H1 (cell line): ENCODE measurements around the gene CCDC30. TPM values are rescaled to one million over a fixed set of nuclear protein-coding genes. Genes with fewer than 3 reads are reported as not detected.

Experiments used
- CTCF ChIA-PET: fragments of 300-600 bp; sonication (Branson Sonifier 250); formaldehyde crosslinking; loops from one replicate; lab custom pipeline; 2021; ENCODE audit not compliant: partially characterized antibody; lab: Charles Lee
- POLR2A ChIA-PET: fragments of 300-600 bp; sonication (Branson Sonifier 250); formaldehyde crosslinking; loops from one replicate; lab custom pipeline; 2021; ENCODE audit warnings: inconsistent platforms; ENCODE audit not compliant: partially characterized antibody; lab: Charles Lee
- DNase-seq, 2 experiments: peaks; one replicate each; pipeline versions ENCODE4 v3.0.0 to v3.0.0-alpha.2; 2010 to 2022; ENCODE audit warnings: low spot score in 2 of 2, low read depth in 1 of 2, mixed read lengths in 1 of 2
- FAIRE-seq: peaks from 2 replicates; lab custom pipeline; 2011; peaks lifted over from hg19 to GRCh38; lab: Jason Lieb, UNC
- H2AFZ ChIP-seq: 2 replicates; pipeline ENCODE4 v1.8.1; 2012; ENCODE audit warnings: low read length, inconsistent platforms
- H2AK5ac ChIP-seq: 2 replicates; pipeline ENCODE4 v1.6.1; 2013; ENCODE audit warnings: low read depth, low read length
- H2BK120ac ChIP-seq: replicated peaks from 2 replicates; pipeline ENCODE3; 2013; ENCODE audit warnings: low read depth, low read length, inconsistent platforms
- H2BK12ac ChIP-seq: 2 replicates; pipeline ENCODE4 v1.6.1; 2013; ENCODE audit warnings: low read depth, low read length
- H2BK15ac ChIP-seq: 2 replicates; pipeline ENCODE4 v1.6.1; 2013; ENCODE audit warnings: low read length
- H2BK20ac ChIP-seq: 2 replicates; pipeline ENCODE4 v1.6.1; 2013; ENCODE audit warnings: low read length
- H2BK5ac ChIP-seq: 2 replicates; pipeline ENCODE4 v1.6.1; 2013; ENCODE audit warnings: low read depth, low read length
- H3K14ac ChIP-seq: 2 replicates; pipeline ENCODE4 v1.6.1; 2013; ENCODE audit warnings: inconsistent platforms; ENCODE audit not compliant: insufficient read length
- H3K18ac ChIP-seq: 2 replicates; pipeline ENCODE4 v1.6.1; 2013; ENCODE audit warnings: low read length; ENCODE audit errors: extremely low read depth
- H3K23ac ChIP-seq: 2 replicates; pipeline ENCODE4 v1.6.1; 2013; ENCODE audit warnings: inconsistent platforms; ENCODE audit not compliant: insufficient read length
- H3K23me2 ChIP-seq: 2 replicates; pipeline ENCODE4 v1.6.1; 2013; ENCODE audit warnings: low read depth, low read length
- H3K27ac ChIP-seq: 2 replicates; pipeline ENCODE4 v1.6.1; 2011; ENCODE audit warnings: low read depth, low read length, inconsistent platforms
- H3K27me3 ChIP-seq, 4 experiments: replicated peaks in 1 of 4; 1 replicate in 1 of 4; 2 replicates in 3 of 4; pipeline versions ENCODE4 v1.6.1 to v1.8.1; 2011 to 2013; ENCODE audit warnings: low read length in 3 of 4, mild to moderate bottlenecking in 3 of 4, inconsistent platforms in 2 of 4, mixed read lengths in 2 of 4, moderate library complexity in 1 of 4; ENCODE audit not compliant: control insufficient read depth in 3 of 4, insufficient read depth in 3 of 4; ENCODE audit errors: extremely low read depth in 1 of 4
- H3K36me3 ChIP-seq, 4 experiments: 2 replicates each; pipeline versions ENCODE4 v1.6.1 to v1.8.1; 2011 to 2013; ENCODE audit warnings: mild to moderate bottlenecking in 4 of 4, low read length in 3 of 4, moderate library complexity in 2 of 4, control low read depth in 1 of 4, inconsistent platforms in 1 of 4; ENCODE audit not compliant: insufficient read depth in 4 of 4, control insufficient read depth in 2 of 4
- H3K4ac ChIP-seq: replicated peaks from 2 replicates; pipeline ENCODE3; 2013; ENCODE audit warnings: low read length, low read depth, mixed read lengths, inconsistent platforms; ENCODE audit not compliant: insufficient read length
- H3K4me1 ChIP-seq, 4 experiments: replicated peaks in 1 of 4; 1 replicate in 1 of 4; 2 replicates in 3 of 4; pipeline versions ENCODE4 v1.6.1 to v1.8.1; 2011 to 2013; ENCODE audit warnings: low read length in 3 of 4, inconsistent platforms in 2 of 4, mixed read lengths in 1 of 4; ENCODE audit not compliant: insufficient read depth in 4 of 4, control insufficient read depth in 3 of 4
- H3K4me2 ChIP-seq, 2 experiments: 2 replicates each; pipeline versions ENCODE4 v1.6.1 to v1.8.1; 2011 to 2013; ENCODE audit warnings: low read depth in 2 of 2, low read length in 2 of 2, control low read depth in 1 of 2, inconsistent platforms in 1 of 2, mild to moderate bottlenecking in 1 of 2; ENCODE audit not compliant: insufficient read depth in 1 of 2
- H3K4me3 ChIP-seq, 4 experiments: fragments of 200-600, 300-600 bp in 1 of 4; sonication (generic), shearing (Covaris generic), sonication (Bioruptor Twin) in 1 of 4; 2 replicates each; pipeline versions ENCODE4 v1.5.1 to v1.8.1; 2011 to 2016; ENCODE audit warnings: low read length in 4 of 4, low read depth in 3 of 4, control low read depth in 2 of 4, inconsistent platforms in 2 of 4, mild to moderate bottlenecking in 2 of 4, mixed read lengths in 1 of 4, moderate library complexity in 1 of 4; ENCODE audit not compliant: insufficient read depth in 2 of 4; ENCODE audit errors: extremely low read depth in 1 of 4
- H3K56ac ChIP-seq: replicated peaks from 2 replicates; pipeline ENCODE3; 2013; ENCODE audit warnings: low read depth, mild to moderate bottlenecking, mixed read lengths, low read length, inconsistent platforms; ENCODE audit not compliant: insufficient read length
- H3K79me1 ChIP-seq: 2 replicates; pipeline ENCODE4 v1.6.1; 2013; ENCODE audit warnings: low read depth, low read length, control low read depth
- H3K79me2 ChIP-seq, 2 experiments: 2 replicates each; pipeline versions ENCODE4 v1.6.1 to v1.8.1; 2012 to 2013; ENCODE audit warnings: low read length in 2 of 2, mild to moderate bottlenecking in 2 of 2, inconsistent platforms in 1 of 2; ENCODE audit not compliant: insufficient read depth in 2 of 2, control insufficient read depth in 1 of 2
- H3K9ac ChIP-seq, 4 experiments: replicated peaks in 1 of 4; 1 replicate in 1 of 4; 2 replicates in 3 of 4; pipeline versions ENCODE4 v1.6.1 to v1.8.1; 2011 to 2013; ENCODE audit warnings: low read depth in 3 of 4, low read length in 3 of 4, control low read depth in 2 of 4, mild to moderate bottlenecking in 2 of 4, moderate library complexity in 2 of 4, inconsistent platforms in 1 of 4; ENCODE audit errors: extremely low read depth in 1 of 4
- H3K9me3 ChIP-seq, 2 experiments: 2 replicates each; pipeline versions ENCODE4 v1.6.1 to v1.8.1; 2012 to 2013; ENCODE audit warnings: mild to moderate bottlenecking in 2 of 2, moderate library complexity in 2 of 2, control low read depth in 1 of 2, inconsistent platforms in 1 of 2, low read depth in 1 of 2, low read length in 1 of 2, mixed read lengths in 1 of 2; ENCODE audit not compliant: insufficient read depth in 2 of 2
- H4K20me1 ChIP-seq, 2 experiments: replicated peaks in 1 of 2; 2 replicates each; pipeline versions ENCODE3 to v1.8.1; 2011 to 2013; ENCODE audit warnings: inconsistent platforms in 2 of 2, low read length in 2 of 2, mild to moderate bottlenecking in 1 of 2; ENCODE audit not compliant: insufficient read depth in 2 of 2, control insufficient read depth in 1 of 2
- H4K5ac ChIP-seq: 2 replicates; pipeline ENCODE4 v1.6.1; 2013; ENCODE audit warnings: low read length, low read depth, mixed read lengths, inconsistent platforms; ENCODE audit not compliant: insufficient read length
- H4K8ac ChIP-seq: 2 replicates; pipeline ENCODE4 v1.8.0; 2013; ENCODE audit warnings: mild to moderate bottlenecking, moderate library complexity, low read length, inconsistent platforms; ENCODE audit not compliant: insufficient read depth; ENCODE audit errors: extremely low read depth
- H4K91ac ChIP-seq: replicated peaks from 2 replicates; pipeline ENCODE3; 2013; ENCODE audit warnings: low read length, mixed read lengths, inconsistent platforms; ENCODE audit not compliant: insufficient read length
- FOSL1 ChIP-seq: IDR thresholded peaks from 2 replicates; pipeline ENCODE4 v1.6.1; 2011; ENCODE audit warnings: mild to moderate bottlenecking, low read depth, low read length, moderate library complexity; ENCODE audit not compliant: insufficient read depth
- KDM4A ChIP-seq: IDR thresholded peaks from one replicate; pipeline ENCODE4 v1.7.1; 2012; ENCODE audit warnings: low read depth, mild to moderate bottlenecking, moderate library complexity, low read length, inconsistent platforms; ENCODE audit not compliant: severe bottlenecking
- NANOG ChIP-seq: IDR thresholded peaks from 2 replicates; pipeline ENCODE4 v1.6.1; 2011; ENCODE audit warnings: low read length, low read depth, mild to moderate bottlenecking, inconsistent platforms; ENCODE audit not compliant: insufficient read depth, poor library complexity, severe bottlenecking
- PHF8 ChIP-seq: fragments of 200-600 bp; sonication (generic); conservative IDR thresholded peaks from 2 replicates; pipeline ENCODE4 v1.7.1; 2012; ENCODE audit warnings: low read depth, mild to moderate bottlenecking, inconsistent platforms, low read length, moderate library complexity
- YY1 ChIP-seq: IDR thresholded peaks from 2 replicates; pipeline ENCODE4 v1.6.1; 2011; ENCODE audit warnings: low read depth, mild to moderate bottlenecking, low read length
- WGBS, 2 experiments: shearing (Covaris generic) in 1 of 2; methylation state at CpG; one replicate each; pipeline versions ENCODE4 v1.1.6 to v1.1.7; 2013 to 2015; ENCODE audit warnings: low lambda C conversion rate in 2 of 2, mixed read lengths in 2 of 2, inconsistent platforms in 1 of 2, low coverage in 1 of 2, missing lambda C conversion rate in 1 of 2; ENCODE audit not compliant: insufficient replicate concordance in 2 of 2, insufficient coverage in 1 of 2, insufficient read length in 1 of 2; ENCODE audit errors: extremely low coverage in 1 of 2, missing lambda C conversion rate in 1 of 2; 5-methylcytosine and 5-hydroxymethylcytosine counted together
- polyA plus RNA-seq, 7 experiments: library from polyadenylated mRNA; depleted of rRNA in 3 of 7; stranded (reverse) in 5 of 7; unstranded in 2 of 7; fragments of >200 nt in 5 of 7; fragments of 200-250 nt in 2 of 7; gene quantifications; 1 replicate in 5 of 7; 2 replicates in 1 of 7; 4 replicates in 1 of 7; pipeline versions ENCODE4 v1.2.1 to v1.2.3, GENCODE V29; 2011 to 2013; ENCODE audit warnings: missing spikeins in 2 of 7, mixed read lengths in 2 of 7
- total RNA-seq: library from RNA; stranded (reverse); fragmentation: NEBNext Ultra II Directional; extraction: Animal tissue kit (Norgen Biotek cat#: 25700); gene quantifications from 2 replicates; pipeline ENCODE4 v1.2.1, GENCODE V29; 2021

Gene CCDC30
- total and polyA plus RNA-seq, 2 of the 8 experiments (the other 6 are each of a cell fraction or from before 2014, with no cell fraction given) = 0.60 to 1.8 TPM

DNA sequence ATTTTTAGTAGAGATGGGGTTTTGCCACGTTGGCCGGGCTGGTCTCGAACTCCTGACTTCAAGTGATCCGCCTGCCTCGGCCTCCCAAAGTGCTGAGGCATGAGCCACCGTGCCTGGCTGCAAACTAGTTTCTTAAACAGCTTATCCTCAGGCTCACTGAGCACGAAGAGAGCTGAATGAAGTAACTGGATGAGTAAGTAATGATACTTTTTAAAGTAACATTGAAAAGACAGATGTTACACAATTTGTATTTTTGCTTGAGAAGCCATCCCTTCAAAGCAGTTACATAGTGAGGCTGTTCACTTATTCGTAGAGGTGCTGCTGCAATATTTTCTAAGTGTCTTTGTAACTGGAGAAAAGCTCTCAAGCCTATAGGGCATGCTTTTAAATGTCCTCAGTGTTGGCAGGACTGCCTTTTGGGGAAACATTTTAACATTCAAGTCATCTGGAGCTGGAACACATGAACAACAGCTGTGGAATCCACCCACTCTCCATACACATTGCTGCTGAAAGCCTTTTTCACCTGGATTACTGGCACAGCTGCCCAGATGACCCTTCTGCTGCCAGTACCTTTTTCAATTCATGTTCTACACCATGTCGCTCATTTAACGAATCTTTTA, 216.4 kb downstream of the CCDC30 start:
- H3K27ac ChIP-seq = no peak overlapping the region
- DNase-seq = no peak
- H2AFZ ChIP-seq = no peak overlapping the region
- no peak overlapping the region for H4K5ac ChIP-seq
- H4K91ac ChIP-seq = no peak overlapping the region
- no peak overlapping the region for H3K18ac ChIP-seq
- no peak overlapping the region for H2BK120ac ChIP-seq
- no peak overlapping the region for H3K56ac ChIP-seq
- WGBS, 2 experiments = 95% methylated on average over 10 of the region's 10 CpGs; no CpG with 5 or more reads in 1 of the 2 experiments
- H2BK15ac ChIP-seq = no peak overlapping the region
- FAIRE-seq = no peak
- no peak overlapping the region for H2BK5ac ChIP-seq
- no peak overlapping the region for H2AK5ac ChIP-seq
- H3K36me3 ChIP-seq = peaks cover 0 to 26% (median 10%) of the 10 kb centered on the region in 4 experiments; a peak in 6 of 8 replicates
- H3K79me2 ChIP-seq = peaks cover 17 to 37% of the 10 kb centered on the region in 2 experiments
- CTCF ChIA-PET = interaction anchor here (1.6 to 2.3 kb wide), 2 partner anchors 67 to 85 kb away, joined by 3 to 11 read pairs; no protein-coding TSS in a partner anchor
- H3K9ac ChIP-seq = no peak overlapping the region
- no peak overlapping the region for H4K8ac ChIP-seq
- H3K79me1 ChIP-seq = no peaks in the 10 kb centered on the region; the same call in 1 of the 2 replicates
- no peak overlapping the region for H2BK20ac ChIP-seq
- H3K14ac ChIP-seq = no peak overlapping the region
- H3K23ac ChIP-seq = no peak overlapping the region
- no peak overlapping the region for H2BK12ac ChIP-seq
- POLR2A ChIA-PET = interaction anchor here (1.0 to 7.3 kb wide), 7 partner anchors 9 to 59 kb away, joined by 3 to 94 read pairs (median 5); no protein-coding TSS in a partner anchor
- no peak overlapping the region for H3K4me3 ChIP-seq
- H3K23me2 ChIP-seq = peaks cover 16% of the 10 kb centered on the region
- H3K27me3 ChIP-seq = no peaks in the 10 kb centered on the region
- H3K4me1 ChIP-seq = peaks cover 2 to 5% (median 3%) of the 10 kb centered on the region in 4 experiments; a peak in 5 of 7 replicates
- no peak overlapping the region for H3K4ac ChIP-seq
- no peak overlapping the region; a peak in 1 of 4 replicates for H3K4me2 ChIP-seq
- no peaks in the 10 kb centered on the region for H3K9me3 ChIP-seq
- H4K20me1 ChIP-seq = peaks cover 6 to 10% of the 10 kb centered on the region in 2 experiments
- TF ChIP-seq KDM4A (no peak), NANOG (no peak), YY1 (no peak), PHF8 (no peak), FOSL1 (no peak)
